ENCODE measurements around the gene USPL1. TPM values are rescaled to one million over a fixed set of nuclear protein-coding genes. Genes with fewer than 3 reads are reported as not detected.
"Not testable (repeated sequence)": the region's sequence is repeated elsewhere in the genome, so short reads cannot be mapped to it uniquely, and the experiment has no call there.

Gene USPL1
- total RNA-seq, 2 donors from 2014 or later: 17.8 to 18.2 TPM

DNA sequence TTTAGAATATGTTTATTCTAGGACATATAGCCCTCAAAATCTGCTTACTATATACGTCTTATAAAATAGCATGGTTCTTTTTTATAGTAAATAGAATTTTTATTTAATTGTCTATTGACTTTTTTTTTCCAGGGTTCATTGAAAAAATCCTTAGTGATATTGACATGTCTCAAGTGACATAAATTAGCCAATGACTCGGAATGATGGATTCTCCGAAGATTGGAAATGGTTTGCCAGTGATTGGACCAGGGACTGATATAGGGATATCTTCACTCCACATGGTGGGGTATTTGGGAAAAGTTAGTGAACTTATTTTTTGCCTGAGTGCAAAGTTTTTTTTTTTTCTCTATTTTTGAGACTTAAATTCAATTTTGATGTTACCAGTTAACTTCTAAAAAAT is 3.2 kb downstream of the USPL1 start:
- Mint-ChIP-seq H3K36me3 (ENCODE audit: insufficient read depth in 2 of 2) (peaks cover 6 to 16% of the 10 kb centered on the region in 2 donors), H3K9me3 (no peaks in the 10 kb centered on the region), H3K27me3 (ENCODE audit: low read depth) (no peaks in the 10 kb centered on the region), H3K4me1 (ENCODE audit: low read depth) (peaks cover 30% of the 10 kb centered on the region), H3K4me3 (no peak overlapping the region), H3K27ac (no peak overlapping the region)
- DNase-seq (no peak), ATAC-seq (replicated peaks in 1 of 2) (no peak)

DNA sequence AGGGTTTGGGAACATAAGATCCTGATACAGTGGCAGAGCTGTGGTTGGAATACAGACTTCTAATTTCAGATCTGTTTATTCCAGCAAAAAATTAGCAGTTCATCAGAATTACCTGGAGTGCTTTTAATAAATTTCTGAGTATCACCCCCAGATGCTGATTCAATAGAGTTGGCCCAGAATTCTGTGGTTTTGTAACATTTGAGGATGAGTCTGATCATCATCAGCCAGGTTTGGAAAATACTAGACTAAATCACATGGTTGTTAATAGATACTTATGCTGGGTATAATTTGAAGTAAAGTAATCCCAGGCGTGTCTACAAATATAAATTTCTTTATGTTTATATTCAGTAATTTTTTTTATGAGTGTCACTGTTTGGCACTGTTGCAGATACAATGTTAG is 4.8 kb downstream of the USPL1 start:
- no peak for ATAC-seq (replicated peaks in 1 of 2)
- peaks cover 6 to 16% of the 10 kb centered on the region in 2 donors for H3K36me3 Mint-ChIP-seq (ENCODE audit: insufficient read depth in 2 of 2)
- H3K4me1 Mint-ChIP-seq (ENCODE audit: low read depth): peaks cover 35% of the 10 kb centered on the region
- no peaks in the 10 kb centered on the region for H3K9me3 Mint-ChIP-seq
- peak overlapping the region; percentile 3 for H3K27ac Mint-ChIP-seq
- DNase-seq: no peak
- no peaks in the 10 kb centered on the region for H3K27me3 Mint-ChIP-seq (ENCODE audit: low read depth)
- H3K4me3 Mint-ChIP-seq: no peak overlapping the region

DNA sequence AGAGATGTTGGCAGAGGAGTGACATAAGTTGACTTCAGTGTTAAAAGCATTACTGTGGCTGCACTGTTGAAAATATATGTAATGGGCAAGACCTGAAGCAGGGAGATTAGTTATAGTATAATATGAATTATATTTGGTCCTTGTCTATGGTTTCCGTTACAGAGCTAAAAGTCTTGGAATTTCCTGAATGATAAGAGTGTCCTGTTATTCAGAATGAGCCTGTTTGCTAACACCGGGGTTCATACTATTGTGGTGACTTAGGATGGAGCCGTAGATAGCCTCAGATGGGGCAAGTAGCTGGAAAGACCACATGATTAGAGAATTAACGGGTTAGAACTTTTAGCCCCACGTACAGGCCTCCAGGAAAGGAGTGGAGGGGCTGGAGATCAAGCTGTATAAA is 5.7 kb downstream of the USPL1 start:
- H3K4me1 Mint-ChIP-seq (ENCODE audit: low read depth): peaks cover 41% of the 10 kb centered on the region

DNA sequence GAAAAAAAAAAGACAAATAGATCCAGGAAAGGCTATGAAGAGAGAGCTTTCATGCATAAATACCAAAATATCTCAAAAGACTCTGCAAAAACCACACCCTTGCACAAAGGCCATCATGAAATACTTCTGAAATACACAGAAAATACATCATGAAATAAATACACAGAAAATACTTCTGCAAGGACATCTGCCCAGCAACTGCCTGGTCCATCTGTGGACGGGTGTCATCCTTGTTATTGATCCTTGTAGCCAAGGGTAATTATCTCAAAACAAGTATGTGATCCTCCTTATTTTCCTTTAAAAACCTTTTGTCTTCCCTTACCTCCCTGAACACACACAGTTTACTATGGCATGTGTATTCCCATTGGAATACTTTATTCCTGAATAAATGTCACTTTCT is 6.9 kb downstream of the USPL1 start:
- no peaks in the 10 kb centered on the region for H3K9me3 Mint-ChIP-seq
- peak overlapping the region; percentile 7 for H3K27ac Mint-ChIP-seq
- ATAC-seq (replicated peaks in 1 of 2) (no peak), DNase-seq (no peak)
- H3K27me3 Mint-ChIP-seq (ENCODE audit: low read depth): no peaks in the 10 kb centered on the region
- no peak overlapping the region for H3K4me3 Mint-ChIP-seq
- peaks cover 8 to 23% of the 10 kb centered on the region in 2 donors for H3K36me3 Mint-ChIP-seq (ENCODE audit: insufficient read depth in 2 of 2)
- peaks cover 49% of the 10 kb centered on the region for H3K4me1 Mint-ChIP-seq (ENCODE audit: low read depth)

More for the DNA sequence above, 5.7 kb downstream of the USPL1 start:
- ATAC-seq (replicated peaks in 1 of 2) (no peak), DNase-seq (no peak)
- H3K27me3 Mint-ChIP-seq (ENCODE audit: low read depth): no peaks in the 10 kb centered on the region
- H3K27ac Mint-ChIP-seq: no peak overlapping the region
- H3K9me3 Mint-ChIP-seq: no peaks in the 10 kb centered on the region
- H3K4me3 Mint-ChIP-seq: no peak overlapping the region
- H3K36me3 Mint-ChIP-seq (ENCODE audit: insufficient read depth in 2 of 2): peaks cover 6 to 17% of the 10 kb centered on the region in 2 donors

DNA sequence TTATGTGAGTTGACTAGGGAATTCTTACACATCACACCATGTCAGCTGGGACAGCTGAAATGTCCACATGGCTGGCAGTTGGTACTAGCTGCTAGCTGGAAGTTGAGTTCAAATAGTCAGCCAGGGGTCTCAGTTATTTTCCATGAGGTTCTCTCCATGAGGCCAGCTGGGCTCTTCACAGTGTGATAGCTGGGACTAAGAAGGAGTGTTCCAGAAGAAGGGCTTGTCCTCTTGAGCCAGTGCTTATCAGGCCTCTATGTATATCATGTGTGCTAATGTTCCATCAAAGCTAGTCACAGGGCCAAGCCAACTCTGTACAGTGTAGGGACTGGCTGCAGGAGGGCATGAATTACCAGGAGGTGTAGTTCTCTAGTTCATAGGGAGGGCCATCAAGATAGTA is 11.8 kb downstream of the USPL1 start:
- H3K36me3 Mint-ChIP-seq (ENCODE audit: insufficient read depth in 2 of 2): peaks cover 17 to 34% of the 10 kb centered on the region in 2 donors
- ATAC-seq (replicated peaks in 1 of 2): no peak
- H3K9me3 Mint-ChIP-seq: peaks cover 0 to 3% of the 10 kb centered on the region in 2 donors

DNA sequence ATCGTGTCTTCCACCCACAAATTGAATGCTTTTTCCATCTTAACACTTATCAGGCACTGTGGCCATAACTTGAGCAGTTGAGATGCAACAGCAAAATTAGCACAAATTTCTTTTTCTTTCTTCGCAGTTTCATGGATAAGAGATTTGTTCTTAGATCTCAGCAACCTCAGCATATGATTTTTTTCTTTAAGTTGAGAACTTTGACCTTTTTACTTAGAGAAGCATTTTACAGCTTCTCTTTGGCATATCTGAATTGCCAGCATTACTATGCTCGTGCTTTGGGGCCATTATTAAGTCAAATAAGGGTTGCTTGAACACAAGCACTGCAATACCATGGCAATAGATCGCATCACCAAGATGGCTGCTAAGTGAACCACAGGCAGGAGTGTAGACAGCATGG is 16.1 kb downstream of the USPL1 start:
- peaks cover 20 to 39% of the 10 kb centered on the region in 2 donors for H3K36me3 Mint-ChIP-seq (ENCODE audit: insufficient read depth in 2 of 2)
- ATAC-seq (replicated peaks in 1 of 2) (no peak), DNase-seq (no peak)
- H3K9me3 Mint-ChIP-seq: peaks cover 0 to 6% of the 10 kb centered on the region in 2 donors
- no peaks in the 10 kb centered on the region for H3K27me3 Mint-ChIP-seq (ENCODE audit: low read depth)
- H3K27ac Mint-ChIP-seq: no peak overlapping the region
- H3K4me1 Mint-ChIP-seq (ENCODE audit: low read depth): peaks cover 50% of the 10 kb centered on the region
- H3K4me3 Mint-ChIP-seq: no peak overlapping the region

More for the DNA sequence above, 11.8 kb downstream of the USPL1 start:
- Mint-ChIP-seq H3K4me1 (ENCODE audit: low read depth) (peaks cover 54% of the 10 kb centered on the region), H3K27ac (no peak overlapping the region), H3K27me3 (ENCODE audit: low read depth) (no peaks in the 10 kb centered on the region), H3K4me3 (no peak overlapping the region)
- DNase-seq: no peak

DNA sequence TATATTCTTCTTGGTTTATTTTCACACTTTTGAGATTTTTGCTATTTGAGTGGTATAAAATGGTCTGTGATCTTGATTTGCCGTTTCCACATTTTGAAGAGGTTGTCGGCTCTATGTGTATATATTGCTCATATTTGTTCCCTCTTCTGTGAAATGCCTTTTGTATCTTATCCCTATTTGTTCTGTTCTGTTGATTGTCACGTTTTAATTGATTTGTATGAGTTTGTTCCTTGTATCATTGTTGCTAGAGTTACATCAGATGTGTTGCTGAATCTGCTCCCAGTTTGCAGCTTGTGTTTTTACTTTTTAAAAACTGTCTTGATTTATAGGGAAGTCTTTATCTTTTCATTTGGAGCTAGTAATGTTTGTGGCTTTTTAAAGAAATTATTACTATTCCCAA is 17.1 kb downstream of the USPL1 start:
- Mint-ChIP-seq H3K36me3 (ENCODE audit: insufficient read depth in 2 of 2) (peaks cover 18 to 41% of the 10 kb centered on the region in 2 donors), H3K27ac (no peak overlapping the region), H3K4me1 (ENCODE audit: low read depth) (peaks cover 50% of the 10 kb centered on the region), H3K9me3 (peaks cover 0 to 6% of the 10 kb centered on the region in 2 donors), H3K4me3 (no peak overlapping the region), H3K27me3 (ENCODE audit: low read depth) (no peaks in the 10 kb centered on the region)
- no peak for ATAC-seq (replicated peaks in 1 of 2)
- DNase-seq: no peak

DNA sequence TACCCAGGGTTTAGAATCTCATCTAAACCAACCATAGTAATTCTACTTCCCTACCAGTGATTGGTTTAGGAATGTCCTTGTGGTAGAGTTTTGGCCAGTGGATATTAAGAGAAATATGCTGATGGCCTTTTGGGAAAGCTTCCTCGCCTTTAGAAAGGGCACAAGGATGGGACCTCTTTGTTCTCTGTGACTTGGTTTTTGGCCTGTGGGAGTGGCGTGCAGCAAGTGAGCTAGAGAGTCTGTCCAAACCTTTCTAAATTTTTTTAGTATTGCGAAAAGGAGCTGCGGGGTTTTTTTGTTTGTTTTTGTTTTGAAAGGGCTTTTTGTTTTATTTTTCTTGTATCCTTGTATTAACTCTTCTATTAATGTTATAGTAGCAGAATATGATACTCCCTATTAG is 20.6 kb downstream of the USPL1 start:
- no peak for DNase-seq
- Mint-ChIP-seq H3K4me1 (ENCODE audit: low read depth) (peaks cover 38% of the 10 kb centered on the region), H3K9me3 (peaks cover 0 to 6% of the 10 kb centered on the region in 2 donors), H3K4me3 (no peak overlapping the region), H3K27me3 (ENCODE audit: low read depth) (no peaks in the 10 kb centered on the region), H3K36me3 (ENCODE audit: insufficient read depth in 2 of 2) (peaks cover 13 to 36% of the 10 kb centered on the region in 2 donors), H3K27ac (no peak overlapping the region)
- ATAC-seq (replicated peaks in 1 of 2): no peak

DNA sequence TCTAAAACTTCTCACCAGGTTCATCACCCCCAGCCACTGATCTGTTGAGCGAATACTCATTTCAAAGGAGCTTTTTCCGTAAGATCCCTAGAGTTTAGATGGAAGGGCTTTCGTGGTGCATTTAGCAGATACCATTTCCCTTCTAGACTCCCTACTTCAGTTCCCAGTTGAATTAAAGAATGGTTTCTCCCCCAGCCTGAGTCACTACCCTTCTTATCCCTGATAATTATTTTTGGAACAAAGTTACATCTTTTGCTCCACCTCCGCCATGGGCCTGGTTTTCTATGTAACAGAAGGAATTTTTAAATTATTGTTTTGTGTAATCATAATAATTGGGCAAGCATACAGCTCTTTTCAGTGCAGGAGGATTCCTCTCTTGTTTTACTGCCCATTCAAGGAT is 22.0 kb downstream of the USPL1 start:
- DNase-seq (no peak), ATAC-seq (replicated peaks in 1 of 2) (no peak)
- H3K4me1 Mint-ChIP-seq (ENCODE audit: low read depth): peaks cover 25% of the 10 kb centered on the region
- H3K4me3 Mint-ChIP-seq: no peak overlapping the region
- H3K9me3 Mint-ChIP-seq: peaks cover 0 to 3% of the 10 kb centered on the region in 2 donors
- H3K27ac Mint-ChIP-seq: no peak overlapping the region
- no peaks in the 10 kb centered on the region for H3K27me3 Mint-ChIP-seq (ENCODE audit: low read depth)
- peaks cover 10 to 29% of the 10 kb centered on the region in 2 donors for H3K36me3 Mint-ChIP-seq (ENCODE audit: insufficient read depth in 2 of 2)

DNA sequence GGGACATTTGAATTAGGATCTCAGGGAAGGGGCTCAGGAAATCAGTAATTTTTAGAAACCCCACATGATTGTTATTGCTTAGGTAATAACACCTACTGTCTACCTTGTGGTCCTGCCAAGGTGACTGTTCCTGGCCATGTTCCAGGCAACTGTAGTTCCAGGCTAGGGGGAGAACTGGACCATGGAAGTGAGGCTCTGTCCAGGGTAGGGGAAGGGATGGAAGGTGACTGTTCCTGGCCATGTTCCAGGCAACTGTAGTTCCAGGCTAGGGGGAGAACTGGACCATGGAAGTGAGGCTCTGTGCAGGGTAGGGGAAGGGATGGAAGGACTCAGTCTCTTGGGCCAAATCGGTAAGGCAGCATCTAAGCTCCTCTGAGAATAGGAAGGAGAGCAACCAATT is 23.5 kb downstream of the USPL1 start:
- not testable (repeated sequence) for ATAC-seq (replicated peaks in 1 of 2); H3K27me3 Mint-ChIP-seq (ENCODE audit: low read depth); H3K4me3 Mint-ChIP-seq; DNase-seq; H3K9me3 Mint-ChIP-seq
- Mint-ChIP-seq H3K36me3 (ENCODE audit: insufficient read depth in 2 of 2) (peaks cover 4 to 26% of the 10 kb centered on the region in 2 donors), H3K27ac (peak overlapping the region; percentile 54), H3K4me1 (ENCODE audit: low read depth) (peaks cover 20% of the 10 kb centered on the region)

DNA sequence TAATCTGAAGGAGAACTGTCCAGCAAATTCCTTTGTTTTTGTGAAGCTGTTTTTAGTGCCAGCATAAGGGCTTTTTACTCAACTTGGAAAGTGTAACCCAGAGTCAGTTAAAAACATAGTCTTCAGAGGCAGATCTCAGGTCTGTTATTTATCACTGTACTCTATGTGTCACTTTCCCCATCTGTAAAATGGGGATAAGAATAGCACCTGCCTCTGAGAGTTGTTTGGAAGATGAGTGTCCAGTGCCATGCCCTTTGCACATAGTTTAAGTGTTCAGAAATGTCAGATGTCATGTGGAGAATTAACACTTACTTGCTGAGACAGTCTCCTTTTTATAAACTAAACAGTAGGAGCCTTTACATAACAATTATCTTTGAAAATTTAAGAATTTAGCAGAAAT is 27.9 kb downstream of the USPL1 start:
- no peaks in the 10 kb centered on the region for H3K9me3 Mint-ChIP-seq

DNA sequence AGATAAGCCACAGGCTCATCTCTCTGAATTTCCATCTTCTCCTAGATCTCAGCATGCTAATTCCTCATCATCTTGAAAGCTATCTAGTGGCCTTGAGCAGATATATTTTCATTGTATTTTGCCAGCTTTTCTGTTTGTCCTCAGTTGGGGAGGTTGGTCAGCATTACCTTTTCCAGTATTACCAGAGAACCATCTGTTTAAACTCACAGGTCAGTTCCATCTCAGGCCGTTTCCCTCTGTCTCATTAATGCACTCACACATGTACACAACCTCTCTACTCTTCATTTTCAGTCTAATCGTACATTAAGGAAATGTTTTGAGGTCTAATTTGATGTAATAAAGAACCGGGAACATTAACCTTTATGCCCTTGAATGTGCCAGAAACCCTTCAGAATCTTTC is 29.7 kb downstream of the USPL1 start:
- no peak overlapping the region for H3K4me3 Mint-ChIP-seq
- H3K9me3 Mint-ChIP-seq: no peaks in the 10 kb centered on the region
- peak overlapping the region; percentile 66 for H3K27ac Mint-ChIP-seq
- H3K4me1 Mint-ChIP-seq (ENCODE audit: low read depth): peaks cover 5% of the 10 kb centered on the region
- H3K36me3 Mint-ChIP-seq (ENCODE audit: insufficient read depth in 2 of 2): peaks cover 6 to 28% of the 10 kb centered on the region in 2 donors
- DNase-seq (no peak), ATAC-seq (replicated peaks in 1 of 2) (no peak)
- no peaks in the 10 kb centered on the region for H3K27me3 Mint-ChIP-seq (ENCODE audit: low read depth)

More for the DNA sequence above, 27.9 kb downstream of the USPL1 start:
- no peaks in the 10 kb centered on the region for H3K27me3 Mint-ChIP-seq (ENCODE audit: low read depth)
- peaks cover 5% of the 10 kb centered on the region for H3K4me1 Mint-ChIP-seq (ENCODE audit: low read depth)
- ATAC-seq (replicated peaks in 1 of 2) (no peak), DNase-seq (no peak)
- no peak overlapping the region for H3K27ac Mint-ChIP-seq
- no peak overlapping the region for H3K4me3 Mint-ChIP-seq
- peaks cover 6 to 35% of the 10 kb centered on the region in 2 donors for H3K36me3 Mint-ChIP-seq (ENCODE audit: insufficient read depth in 2 of 2)

DNA sequence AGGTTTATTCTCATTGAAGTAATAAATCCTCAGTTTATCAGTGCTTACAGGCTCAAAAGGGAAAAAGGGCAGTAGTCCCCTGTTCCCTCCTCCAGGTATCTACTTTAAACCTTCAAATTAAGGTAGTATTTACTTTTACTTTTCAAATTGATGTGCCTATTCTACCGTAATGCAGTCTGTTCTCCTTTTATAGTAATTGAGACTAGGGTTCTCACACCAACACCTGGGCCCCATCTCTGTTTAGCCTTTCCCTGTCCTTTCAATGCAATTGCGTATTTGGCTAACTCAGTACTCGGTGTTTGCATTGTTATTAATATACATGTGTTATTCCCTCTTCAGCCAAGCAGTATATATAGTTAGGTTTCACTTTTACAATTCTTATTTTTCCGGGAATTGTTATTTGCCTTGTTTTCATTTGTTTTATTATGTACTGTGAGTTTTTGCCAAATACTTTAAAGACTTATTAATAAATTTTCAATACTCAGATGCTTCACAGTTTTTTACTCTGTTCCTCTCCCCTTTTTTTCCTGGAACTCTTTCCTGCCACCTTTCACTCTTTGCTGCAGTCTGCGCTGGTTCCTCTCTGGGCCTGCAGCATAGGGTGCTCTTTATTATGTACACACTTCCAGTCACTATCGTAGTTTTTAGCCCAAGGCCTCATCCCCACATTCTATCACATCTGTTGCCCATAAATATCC is 30.3 kb downstream of the USPL1 start:
- Mint-ChIP-seq H3K36me3 (ENCODE audit: insufficient read depth in 2 of 2) (peaks cover 6 to 28% of the 10 kb centered on the region in 2 donors), H3K9me3 (no peaks in the 10 kb centered on the region), H3K4me3 (no peak overlapping the region), H3K27me3 (ENCODE audit: low read depth) (no peaks in the 10 kb centered on the region), H3K27ac (peak overlapping the region; percentile 0), H3K4me1 (ENCODE audit: low read depth) (peaks cover 10% of the 10 kb centered on the region)
- no peak for ATAC-seq (replicated peaks in 1 of 2)
- no peak for DNase-seq

DNA sequence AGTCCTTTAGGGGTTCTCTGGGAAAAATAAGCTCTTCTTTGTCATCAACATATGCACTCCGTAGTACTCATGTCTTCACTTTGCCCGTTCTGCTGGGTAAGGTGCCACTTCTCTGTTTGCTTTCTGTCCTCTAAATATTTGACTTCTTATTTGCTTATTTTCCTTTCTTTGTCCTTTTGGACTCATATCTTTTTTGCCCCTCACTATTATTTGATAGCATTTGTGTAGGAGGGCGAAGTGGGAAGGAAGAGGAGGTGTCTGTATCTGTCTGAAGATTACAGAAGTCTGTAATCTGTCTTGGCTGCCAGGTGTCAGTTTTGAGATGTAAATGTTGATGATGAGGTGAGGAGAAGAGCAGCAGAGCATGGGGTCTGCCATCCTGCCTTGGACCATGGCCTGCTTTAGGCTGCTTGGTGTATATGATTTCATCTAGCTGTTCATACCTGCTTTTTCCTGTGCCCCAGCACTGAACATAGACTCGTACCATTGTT is 30.8 kb downstream of the USPL1 start:
- DNase-seq: no peak
- no peaks in the 10 kb centered on the region for H3K27me3 Mint-ChIP-seq (ENCODE audit: low read depth)
- no peaks in the 10 kb centered on the region for H3K9me3 Mint-ChIP-seq
- no peak overlapping the region for H3K4me3 Mint-ChIP-seq
- H3K27ac Mint-ChIP-seq: no peak overlapping the region
- peaks cover 3 to 27% of the 10 kb centered on the region in 2 donors for H3K36me3 Mint-ChIP-seq (ENCODE audit: insufficient read depth in 2 of 2)
- peaks cover 16% of the 10 kb centered on the region for H3K4me1 Mint-ChIP-seq (ENCODE audit: low read depth)
- ATAC-seq (replicated peaks in 1 of 2): no peak
